ENCODE measurements around the gene UBAP2L.

The UBAP2L gene

GRCh38 chr1:154237880-154238506, 17.2 kb downstream of the UBAP2L start:
- Histone ChIP-seq H3K4me1 (no peaks in the 10 kb centered on the region), H3K27me3 (ENCODE audit: low read depth) (no peaks in the 10 kb centered on the region), H3K4me3 (no peak overlapping the region), H3K9me3 (no peaks in the 10 kb centered on the region), H3K36me3 (replicated peaks) (peaks cover 96% of the 10 kb centered on the region)
- no peak for DNase-seq (ENCODE audit: low spot score in 2 of 2)
- in situ Hi-C loops (cut with MboI; ENCODE audit: low sequenced_read_pairs) = loop anchor here (25.0 kb wide), 1 partner anchor 1674 kb away; the partner anchor contains the start of gene RIT1

GRCh38 chr1:154239491-154239890, 18.7 kb downstream of the UBAP2L start:
- in situ Hi-C loops (cut with MboI; ENCODE audit: low sequenced_read_pairs) = loop anchor here (25.0 kb wide), 1 partner anchor 1673 kb away; the partner anchor contains the start of gene RIT1
- H3K27me3 ChIP-seq (ENCODE audit: low read depth) = no peaks in the 10 kb centered on the region
- no peaks in the 10 kb centered on the region for H3K4me1 ChIP-seq
- no peaks in the 10 kb centered on the region for H3K9me3 ChIP-seq
- peaks cover 96% of the 10 kb centered on the region for H3K36me3 ChIP-seq (replicated peaks)
- DNase-seq (ENCODE audit: low spot score in 2 of 2) = no peak
- no peak overlapping the region for H3K4me3 ChIP-seq

- peaks cover 96% of the 10 kb centered on the region for H3K36me3 ChIP-seq (replicated peaks)
- no peak for DNase-seq (ENCODE audit: low spot score in 2 of 2)
- in situ Hi-C loops (cut with MboI; ENCODE audit: low sequenced_read_pairs) = loop anchor here (25.0 kb wide), 1 partner anchor 1672 kb away; the partner anchor contains the start of gene RIT1
- H3K4me3 ChIP-seq = no peak overlapping the region
- no peaks in the 10 kb centered on the region for H3K27me3 ChIP-seq (ENCODE audit: low read depth)
- no peaks in the 10 kb centered on the region for H3K4me1 ChIP-seq
- H3K9me3 ChIP-seq = no peaks in the 10 kb centered on the region
Observed at GRCh38 chr1:154240294-154240833, 19.6 kb downstream of the UBAP2L start.

- no peaks in the 10 kb centered on the region for H3K9me3 ChIP-seq
- DNase-seq (ENCODE audit: low spot score in 2 of 2) = no peak
- no peak overlapping the region for H3K4me3 ChIP-seq
- H3K36me3 ChIP-seq (replicated peaks) = peaks cover 96% of the 10 kb centered on the region
- H3K27me3 ChIP-seq (ENCODE audit: low read depth) = no peaks in the 10 kb centered on the region
- no peaks in the 10 kb centered on the region for H3K4me1 ChIP-seq
- in situ Hi-C loops (cut with MboI; ENCODE audit: low sequenced_read_pairs) = loop anchor here (25.0 kb wide), 1 partner anchor 1670 kb away; the partner anchor contains the start of gene RIT1
Observed at GRCh38 chr1:154241703-154242351, 21.1 kb downstream of the UBAP2L start.

- Histone ChIP-seq H3K27me3 (ENCODE audit: low read depth) (no peaks in the 10 kb centered on the region), H3K9me3 (no peaks in the 10 kb centered on the region), H3K4me1 (no peaks in the 10 kb centered on the region), H3K36me3 (replicated peaks) (peaks cover 99% of the 10 kb centered on the region), H3K4me3 (no peak overlapping the region)
- no peak for DNase-seq (ENCODE audit: low spot score in 2 of 2)
- in situ Hi-C loops (cut with MboI; ENCODE audit: low sequenced_read_pairs) = loop anchor here (25.0 kb wide), 1 partner anchor 591 kb away; the partner anchor contains the start of genes ILF2 and SNAPIN
Observed at GRCh38 chr1:154253671-154254070, 32.9 kb downstream of the UBAP2L start.

- Histone ChIP-seq H3K4me3 (no peak overlapping the region), H3K36me3 (replicated peaks) (peaks cover 97% of the 10 kb centered on the region), H3K4me1 (no peaks in the 10 kb centered on the region), H3K27me3 (ENCODE audit: low read depth) (no peaks in the 10 kb centered on the region), H3K9me3 (no peaks in the 10 kb centered on the region)
- in situ Hi-C loops (cut with MboI; ENCODE audit: low sequenced_read_pairs) = loop anchor here (25.0 kb wide), 1 partner anchor 594 kb away; the partner anchor contains the start of genes ILF2 and SNAPIN
- no peak for DNase-seq (ENCODE audit: low spot score in 2 of 2)
Observed at GRCh38 chr1:154256686-154257085, 35.9 kb downstream of the UBAP2L start.

GRCh38 chr1:154258784-154259183, 38.0 kb downstream of the UBAP2L start:
- Histone ChIP-seq H3K9me3 (no peaks in the 10 kb centered on the region), H3K4me1 (no peaks in the 10 kb centered on the region), H3K27me3 (ENCODE audit: low read depth) (no peaks in the 10 kb centered on the region), H3K4me3 (no peak overlapping the region), H3K36me3 (replicated peaks) (peaks cover 99% of the 10 kb centered on the region)
- no peak for DNase-seq (ENCODE audit: low spot score in 2 of 2)
- in situ Hi-C loops (cut with MboI; ENCODE audit: low sequenced_read_pairs) = loop anchor here (25.0 kb wide), 1 partner anchor 596 kb away; the partner anchor contains the start of genes ILF2 and SNAPIN

- H3K4me3 ChIP-seq = no peak overlapping the region
- H3K36me3 ChIP-seq (replicated peaks) = peaks cover 99% of the 10 kb centered on the region
- no peaks in the 10 kb centered on the region for H3K4me1 ChIP-seq
- no peaks in the 10 kb centered on the region for H3K27me3 ChIP-seq (ENCODE audit: low read depth)
- in situ Hi-C loops (cut with MboI; ENCODE audit: low sequenced_read_pairs) = loop anchor here (25.0 kb wide), 1 partner anchor 598 kb away; the partner anchor contains the start of genes ILF2 and SNAPIN
- no peak for DNase-seq (ENCODE audit: low spot score in 2 of 2)
- no peaks in the 10 kb centered on the region for H3K9me3 ChIP-seq
Observed at GRCh38 chr1:154260127-154260526, 39.4 kb downstream of the UBAP2L start.

- H3K27me3 ChIP-seq (ENCODE audit: low read depth) = no peaks in the 10 kb centered on the region
- no peaks in the 10 kb centered on the region for H3K9me3 ChIP-seq
- peaks cover 79% of the 10 kb centered on the region for H3K36me3 ChIP-seq (replicated peaks)
Observed at GRCh38 chr1:154263465-154264332, 42.9 kb downstream of the UBAP2L start.

GRCh38 chr1:154264454-154264853, 43.7 kb downstream of the UBAP2L start:
- in situ Hi-C loops (cut with MboI; ENCODE audit: low sequenced_read_pairs) = loop anchor here (25.0 kb wide), 1 partner anchor 602 kb away; the partner anchor contains the start of genes ILF2 and SNAPIN

More at GRCh38 chr1:154263465-154264332, 42.9 kb downstream of the UBAP2L start:
- in situ Hi-C loops (cut with MboI; ENCODE audit: low sequenced_read_pairs) = loop anchor here (25.0 kb wide), 1 partner anchor 601 kb away; the partner anchor contains the start of genes ILF2 and SNAPIN
- no peak overlapping the region for H3K4me3 ChIP-seq
- no peak for DNase-seq (ENCODE audit: low spot score in 2 of 2)
- no peaks in the 10 kb centered on the region for H3K4me1 ChIP-seq

GRCh38 chr1:154265586-154265985, 44.8 kb downstream of the UBAP2L start:
- no peaks in the 10 kb centered on the region for H3K9me3 ChIP-seq
- H3K4me1 ChIP-seq = no peaks in the 10 kb centered on the region
- no peak overlapping the region for H3K4me3 ChIP-seq
- no peaks in the 10 kb centered on the region for H3K27me3 ChIP-seq (ENCODE audit: low read depth)
- no peak for DNase-seq (ENCODE audit: low spot score in 2 of 2)
- peaks cover 73% of the 10 kb centered on the region for H3K36me3 ChIP-seq (replicated peaks)
- in situ Hi-C loops (cut with MboI; ENCODE audit: low sequenced_read_pairs) = loop anchor here (25.0 kb wide), 1 partner anchor 603 kb away; the partner anchor contains the start of genes ILF2 and SNAPIN

More at GRCh38 chr1:154264454-154264853, 43.7 kb downstream of the UBAP2L start:
- DNase-seq (ENCODE audit: low spot score in 2 of 2) = no peak
- Histone ChIP-seq H3K9me3 (no peaks in the 10 kb centered on the region), H3K36me3 (replicated peaks) (peaks cover 80% of the 10 kb centered on the region), H3K27me3 (ENCODE audit: low read depth) (no peaks in the 10 kb centered on the region), H3K4me1 (no peaks in the 10 kb centered on the region), H3K4me3 (no peak overlapping the region)

- Histone ChIP-seq H3K4me1 (peaks cover 5% of the 10 kb centered on the region), H3K27me3 (ENCODE audit: low read depth) (no peaks in the 10 kb centered on the region), H3K36me3 (replicated peaks) (peaks cover 51% of the 10 kb centered on the region), H3K4me3 (no peak overlapping the region), H3K9me3 (no peaks in the 10 kb centered on the region)
- in situ Hi-C loops (cut with MboI; ENCODE audit: low sequenced_read_pairs) = loop anchor here (5.0 to 25.0 kb wide), 2 partner anchors 89 to 609 kb away; partner anchors contain the start of genes ILF2 and SNAPIN
- no peak for DNase-seq (ENCODE audit: low spot score in 2 of 2)
Observed at GRCh38 chr1:154270833-154271232, 50.1 kb downstream of the UBAP2L start.
